Progenitor cell of endocrine pancreas (in vitro differentiated cells): ENCODE measurements around the gene ANGPTL2. TPM values are rescaled to one million over a fixed set of nuclear protein-coding genes. Genes with fewer than 3 reads are reported as not detected.

Source experiments
- DNase-seq: peaks from one replicate; pipeline ENCODE4 v3.0.0; 2021; ENCODE audit warnings: low spot score; ENCODE audit not compliant: unreplicated experiment
- H3K27ac Mint-ChIP-seq: 2 replicates; pipeline ENCODE4 v1.8.0; 2021; ENCODE audit warnings: mild to moderate bottlenecking, moderate library complexity, mixed read lengths
- H3K27me3 Mint-ChIP-seq: 2 replicates; pipeline ENCODE4 v1.8.0; 2021; ENCODE audit warnings: mixed read lengths
- H3K36me3 Mint-ChIP-seq: 2 replicates; pipeline ENCODE4 v1.8.0; 2022; ENCODE audit warnings: mixed read lengths; ENCODE audit not compliant: insufficient read depth
- H3K4me1 Mint-ChIP-seq: 2 replicates; pipeline ENCODE4 v1.8.0; 2021; ENCODE audit warnings: low read depth, mixed read lengths
- H3K4me3 Mint-ChIP-seq: 2 replicates; pipeline ENCODE4 v1.8.0; 2021; ENCODE audit warnings: low read depth, mild to moderate bottlenecking, moderate library complexity, mixed read lengths
- H3K9me3 Mint-ChIP-seq: 2 replicates; pipeline ENCODE4 v1.8.0; 2021; ENCODE audit warnings: low read depth, mixed read lengths
- CTCF ChIP-seq: fragments of 200-600 bp; sonication (generic); IDR thresholded peaks from one replicate; pipeline ENCODE4 v1.5.0; 2021; ENCODE audit warnings: antibody characterized with exemption, mild to moderate bottlenecking; ENCODE audit not compliant: unreplicated experiment
- total RNA-seq: library from RNA; stranded (reverse); gene quantifications from 2 replicates; pipeline ENCODE4 v1.2.1, GENCODE V29; 2021

ANGPTL2 gene
- total RNA-seq, 1 donor from 2014 or later, result 4.7 TPM

GRCh38 chr9:127168756-127169574 is 46.5 kb upstream of the ANGPTL2 start:
- H3K27ac Mint-ChIP-seq, result no peak overlapping the region
- no peak for DNase-seq
- H3K4me3 Mint-ChIP-seq, result no peak overlapping the region
- TF ChIP-seq CTCF, result no peak
- peaks cover 9% of the 10 kb centered on the region for H3K36me3 Mint-ChIP-seq
- no peaks in the 10 kb centered on the region for H3K27me3 Mint-ChIP-seq
- no peaks in the 10 kb centered on the region for H3K4me1 Mint-ChIP-seq
- H3K9me3 Mint-ChIP-seq, result no peaks in the 10 kb centered on the region

- Mint-ChIP-seq H3K4me1 (no peaks in the 10 kb centered on the region), H3K9me3 (no peaks in the 10 kb centered on the region), H3K36me3 (peaks cover 7% of the 10 kb centered on the region), H3K27ac (no peak overlapping the region), H3K4me3 (no peak overlapping the region), H3K27me3 (no peaks in the 10 kb centered on the region)
- DNase-seq, result no peak
- TF ChIP-seq CTCF, result no peak
These were observed 45.3 kb upstream of the ANGPTL2 start for GRCh38 chr9:127167560-127168326.

GRCh38 chr9:127166651-127167524 is 44.5 kb upstream of the ANGPTL2 start:
- H3K27me3 Mint-ChIP-seq, result no peaks in the 10 kb centered on the region
- no peaks in the 10 kb centered on the region for H3K9me3 Mint-ChIP-seq
- no peak overlapping the region for H3K27ac Mint-ChIP-seq
- no peaks in the 10 kb centered on the region for H3K4me1 Mint-ChIP-seq
- H3K4me3 Mint-ChIP-seq, result no peak overlapping the region
- no peak for DNase-seq
- H3K36me3 Mint-ChIP-seq, result peaks cover 3% of the 10 kb centered on the region
- no peak for TF ChIP-seq CTCF

- no peaks in the 10 kb centered on the region for H3K27me3 Mint-ChIP-seq
These were observed 43.7 kb upstream of the ANGPTL2 start for GRCh38 chr9:127166111-127166510.

More at GRCh38 chr9:127166111-127166510, 43.7 kb upstream of the ANGPTL2 start:
- H3K36me3 Mint-ChIP-seq, result peaks cover 3% of the 10 kb centered on the region
- no peak overlapping the region for H3K27ac Mint-ChIP-seq
- H3K4me3 Mint-ChIP-seq, result no peak overlapping the region
- DNase-seq, result no peak
- H3K4me1 Mint-ChIP-seq, result no peaks in the 10 kb centered on the region
- H3K9me3 Mint-ChIP-seq, result no peaks in the 10 kb centered on the region
- no peak for TF ChIP-seq CTCF
